ENCODE data around the gene PYROXD2.

DNA sequence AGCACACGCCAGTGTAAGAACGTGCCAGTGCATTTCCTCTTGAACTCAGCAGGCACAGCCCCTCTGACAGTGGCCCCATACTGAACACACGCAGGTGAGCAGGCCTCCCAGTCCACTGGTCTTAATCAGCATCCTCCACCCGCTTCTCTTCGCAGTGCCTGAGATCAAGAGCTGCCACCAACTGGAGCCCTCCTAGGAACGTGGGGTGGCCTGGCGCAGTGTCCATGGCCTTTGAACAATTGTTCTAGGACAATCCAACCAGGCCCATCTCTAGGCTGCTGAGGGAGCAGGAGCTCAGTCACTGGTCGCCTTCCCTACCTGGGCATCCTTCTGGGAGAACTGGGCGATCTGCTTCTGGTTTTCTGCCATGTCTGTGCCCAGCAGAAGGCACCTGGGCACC is 15.2 kb downstream of the PYROXD2 start:
- TF ChIP-seq, protein P1, sequence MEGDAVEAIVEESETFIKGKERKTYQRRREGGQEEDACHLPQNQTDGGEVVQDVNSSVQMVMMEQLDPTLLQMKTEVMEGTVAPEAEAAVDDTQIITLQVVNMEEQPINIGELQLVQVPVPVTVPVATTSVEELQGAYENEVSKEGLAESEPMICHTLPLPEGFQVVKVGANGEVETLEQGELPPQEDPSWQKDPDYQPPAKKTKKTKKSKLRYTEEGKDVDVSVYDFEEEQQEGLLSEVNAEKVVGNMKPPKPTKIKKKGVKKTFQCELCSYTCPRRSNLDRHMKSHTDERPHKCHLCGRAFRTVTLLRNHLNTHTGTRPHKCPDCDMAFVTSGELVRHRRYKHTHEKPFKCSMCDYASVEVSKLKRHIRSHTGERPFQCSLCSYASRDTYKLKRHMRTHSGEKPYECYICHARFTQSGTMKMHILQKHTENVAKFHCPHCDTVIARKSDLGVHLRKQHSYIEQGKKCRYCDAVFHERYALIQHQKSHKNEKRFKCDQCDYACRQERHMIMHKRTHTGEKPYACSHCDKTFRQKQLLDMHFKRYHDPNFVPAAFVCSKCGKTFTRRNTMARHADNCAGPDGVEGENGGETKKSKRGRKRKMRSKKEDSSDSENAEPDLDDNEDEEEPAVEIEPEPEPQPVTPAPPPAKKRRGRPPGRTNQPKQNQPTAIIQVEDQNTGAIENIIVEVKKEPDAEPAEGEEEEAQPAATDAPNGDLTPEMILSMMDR (IDR thresholded peaks at IDR 0.05) = no peak
- TF ChIP-seq POLR2A (IDR thresholded peaks at IDR 0.05) = no peak
